Measurements from ENCODE around the gene PRKG1. TPM values are rescaled to one million over a fixed set of nuclear protein-coding genes. Genes with fewer than 3 reads are reported as not detected.

The PRKG1 gene
- total RNA-seq, 1 experiment from 2014 or later: 16.5 TPM

GRCh38 chr10:51860257-51860656 lies 786.0 kb downstream of the PRKG1 start:
- ChIA-PET CTCF (interaction anchor here (0.6 kb wide), 1 partner anchor 47 kb away, joined by 3 read pairs; no protein-coding TSS in a partner anchor), POLR2A (no interaction called here)
- Mint-ChIP-seq H3K9me3 (peaks cover 12% of the 10 kb centered on the region), H3K4me3 (no peak overlapping the region), H3K36me3 (peaks cover 10% of the 10 kb centered on the region), H3K4me1 (peaks cover 10% of the 10 kb centered on the region), H3K27ac (no peak overlapping the region), H3K27me3 (ENCODE audit: low read depth) (peaks cover 42% of the 10 kb centered on the region)
- TF ChIP-seq JAZF1 (CRISPR knock-in tag; IDR thresholded peaks at IDR 0.05): no peak
- no peak for TF ChIP-seq ATF1 (CRISPR knock-in tag; IDR thresholded peaks at IDR 0.05)
- TF ChIP-seq IRF1 (CRISPR knock-in tag; IDR thresholded peaks at IDR 0.05): no peak
- TF ChIP-seq CDX4 (CRISPR knock-in tag; IDR thresholded peaks at IDR 0.05; ENCODE audit: borderline replicate concordance): no peak
- TF ChIP-seq ZBTB43 (CRISPR knock-in tag; IDR thresholded peaks at IDR 0.05): no peak
- no peak for TF ChIP-seq ZNF396 (CRISPR knock-in tag; IDR thresholded peaks at IDR 0.05; ENCODE audit: borderline replicate concordance)
- ATAC-seq: no peak
- DNase-seq (ENCODE audit: low spot score): no peak

GRCh38 chr10:51861051-51861450 lies 786.8 kb downstream of the PRKG1 start:
- H3K9me3 Mint-ChIP-seq: peaks cover 4% of the 10 kb centered on the region
- peaks cover 34% of the 10 kb centered on the region for H3K27me3 Mint-ChIP-seq (ENCODE audit: low read depth)
- H3K4me3 Mint-ChIP-seq: no peak overlapping the region
- ATAC-seq (no peak), DNase-seq (ENCODE audit: low spot score) (no peak)
- ChIA-PET POLR2A (no interaction called here), CTCF (no interaction called here)
- TF ChIP-seq E2F5 (CRISPR knock-in tag; IDR thresholded peaks at IDR 0.05) (no peak), FOXP4 (CRISPR knock-in tag; IDR thresholded peaks at IDR 0.05) (no peak), ZSCAN18 (CRISPR knock-in tag; IDR thresholded peaks at IDR 0.05) (no peak), GTF2I (CRISPR knock-in tag; conservative IDR thresholded peaks at IDR 0.05) (no peak), AFF4 (CRISPR knock-in tag; IDR thresholded peaks at IDR 0.05; ENCODE audit: borderline replicate concordance) (no peak), ZNF671 (CRISPR knock-in tag; IDR thresholded peaks at IDR 0.05) (no peak), TEAD4 (CRISPR knock-in tag; IDR thresholded peaks at IDR 0.05) (no peak)
- peaks cover 2% of the 10 kb centered on the region for H3K36me3 Mint-ChIP-seq
- H3K27ac Mint-ChIP-seq: no peak overlapping the region
- peaks cover 10% of the 10 kb centered on the region for H3K4me1 Mint-ChIP-seq

Data from WTC11 (cell line).